HepG2 (cell line): ENCODE measurements around the gene TRIM10. TPM values are rescaled to one million over a fixed set of nuclear protein-coding genes. Genes with fewer than 3 reads are reported as not detected.
A peak's percentile ranks its signal among the peaks of the same experiment; 100 is the strongest.

Experiments used
- AHDC1 ChIP-seq: sonication (generic); formaldehyde crosslinking; IDR thresholded peaks from 2 replicates; pipeline ENCODE4 v1.5.1; 2020; ENCODE audit warnings: mild to moderate bottlenecking, missing genetic modification reagents, borderline replicate concordance
- ARID5B ChIP-seq: IDR thresholded peaks from 2 replicates; pipeline ENCODE4 v1.4.0; 2020; ENCODE audit warnings: mild to moderate bottlenecking, missing genetic modification reagents
- HDAC1 ChIP-seq: sonication (generic); formaldehyde crosslinking; IDR thresholded peaks from 2 replicates; pipeline ENCODE4 v1.5.1; 2020; ENCODE audit warnings: mild to moderate bottlenecking, missing genetic modification reagents
- HNF4A ChIP-seq: sonication (generic); formaldehyde crosslinking; IDR thresholded peaks from 2 replicates; pipeline ENCODE4 v1.4.0; 2020; ENCODE audit warnings: missing genetic modification reagents
- MIER3 ChIP-seq: IDR thresholded peaks from 2 replicates; pipeline ENCODE4 v1.6.1; 2016; ENCODE audit warnings: missing compliant biosample characterization, borderline replicate concordance
- NCOR1 ChIP-seq: fragments of 200-600 bp; sonication (generic); IDR thresholded peaks from 2 replicates; pipeline ENCODE4 v1.7.0; 2017; ENCODE audit warnings: antibody characterized with exemption, low read length, borderline replicate concordance
- PCBP2 ChIP-seq: fragments of 200-400 bp; formaldehyde crosslinking; optimal IDR thresholded peaks from 2 replicates; pipeline ENCODE3; 2018; ENCODE audit warnings: low read length, low read depth; ENCODE audit not compliant: poor library complexity, severe bottlenecking
- POGZ ChIP-seq: sonication (generic); formaldehyde crosslinking; IDR thresholded peaks from 2 replicates; pipeline ENCODE4 v1.4.0; 2020; ENCODE audit warnings: mild to moderate bottlenecking, missing genetic modification reagents
- TCF7L2 ChIP-seq: IDR thresholded peaks from 2 replicates; pipeline ENCODE4 v1.6.1; 2011; ENCODE audit warnings: mild to moderate bottlenecking, low read depth, low read length, moderate library complexity
- ZBTB25 ChIP-seq: IDR thresholded peaks from 2 replicates; pipeline ENCODE4 v1.6.1; 2018; ENCODE audit warnings: missing genetic modification reagents
- ZFP41 ChIP-seq: sonication (generic); formaldehyde crosslinking; IDR thresholded peaks from 2 replicates; pipeline ENCODE4 v1.4.0; 2020; ENCODE audit warnings: mild to moderate bottlenecking, missing genetic modification reagents, borderline replicate concordance
- ZNF12 ChIP-seq: sonication (generic); formaldehyde crosslinking; IDR thresholded peaks from 2 replicates; pipeline ENCODE4 v1.5.0; 2020; ENCODE audit warnings: missing genetic modification reagents
- ZNF451 ChIP-seq: sonication (generic); formaldehyde crosslinking; IDR thresholded peaks from 2 replicates; pipeline ENCODE4 v1.5.0; 2020; ENCODE audit warnings: mild to moderate bottlenecking, missing genetic modification reagents
- ZNF557 ChIP-seq: sonication (generic); formaldehyde crosslinking; IDR thresholded peaks from 2 replicates; pipeline ENCODE4 v1.4.0; 2020; ENCODE audit warnings: missing genetic modification reagents
- ZNF746 ChIP-seq: sonication (generic); formaldehyde crosslinking; IDR thresholded peaks from 2 replicates; pipeline ENCODE4 v1.8.0; 2022; ENCODE audit warnings: mild to moderate bottlenecking, missing genetic modification reagents
- ZNF75D ChIP-seq: sonication (generic); formaldehyde crosslinking; IDR thresholded peaks from 2 replicates; pipeline ENCODE4 v1.8.1; 2023; ENCODE audit warnings: missing genetic modification reagents, mild to moderate bottlenecking, borderline replicate concordance
- ZNF816 ChIP-seq: sonication (generic); formaldehyde crosslinking; IDR thresholded peaks from 2 replicates; pipeline ENCODE4 v1.8.0; 2022; ENCODE audit warnings: missing genetic modification reagents, mild to moderate bottlenecking, borderline replicate concordance
- ZNF850 ChIP-seq: sonication (generic); formaldehyde crosslinking; conservative IDR thresholded peaks from 2 replicates; pipeline ENCODE4 v1.9.0; 2021; ENCODE audit warnings: mild to moderate bottlenecking, missing genetic modification reagents
- ZNF883 ChIP-seq: sonication (generic); formaldehyde crosslinking; IDR thresholded peaks from 2 replicates; pipeline ENCODE4 v1.5.1; 2020; ENCODE audit warnings: mild to moderate bottlenecking, missing genetic modification reagents; ENCODE audit errors: not compliant biosample characterization
- polyA plus RNA-seq, 8 experiments: library from polyadenylated mRNA; depleted of rRNA in 3 of 8; stranded (reverse) in 7 of 8; unstranded in 1 of 8; fragments of >200 nt; fragmentation: Illumina TruSeq in 4 of 8; extraction: Trizol in 4 of 8; gene quantifications; 2 replicates each; pipeline versions ENCODE4 v1.2.1 to v1.2.3, GENCODE V29; 2011 to 2016; ENCODE audit warnings: low read depth in 4 of 8, missing spikeins in 1 of 8, mixed read lengths in 1 of 8; ENCODE audit not compliant: insufficient read depth in 1 of 8
- total RNA-seq, 5 experiments: library from RNA; depleted of rRNA; stranded (reverse); fragments of >200 nt; fragmentation: Illumina TruSeq; extraction: Trizol; gene quantifications; 2 replicates each; pipeline ENCODE4 v1.2.3, GENCODE V29; 2016; ENCODE audit warnings: low read depth in 1 of 5

The TRIM10 gene
- total and polyA plus RNA-seq, 2 of the 13 experiments (the other 11 are each of a cell fraction or from before 2014, with no cell fraction given) = 4.1 to 6.8 TPM

- TF ChIP-seq POGZ (CRISPR knock-in tag) (peak; percentile 81), ZNF75D (CRISPR knock-in tag) (no peak), TCF7L2 (0 out of 2 replicates have a peak, but pooled peaks have one; percentile 43), ZFP41 (peak; percentile 55), ZNF883 (CRISPR knock-in tag) (peak; percentile 54), ZNF850 (CRISPR knock-in tag) (no peak), ARID5B (CRISPR knock-in tag) (peak; percentile 93), HDAC1 (CRISPR knock-in tag) (peak; percentile 86), HNF4A (CRISPR knock-in tag) (peak; percentile 96), ZNF816 (CRISPR knock-in tag) (peak; percentile 85; the same call in 1 of the 2 replicates), MIER3 (CRISPR knock-in tag) (peak; percentile 77; the same call in 1 of the 2 replicates), PCBP2 (no peak), AHDC1 (CRISPR knock-in tag) (peak; percentile 79; the same call in 1 of the 2 replicates), ZNF12 (CRISPR knock-in tag) (peak; percentile 40), ZBTB25 (peak; percentile 95), ZNF557 (CRISPR knock-in tag) (peak; percentile 27; the same call in 1 of the 2 replicates), ZNF746 (peak; percentile 88), NCOR1 (peak; percentile 96), ZNF451 (CRISPR knock-in tag) (0 out of 2 replicates have a peak, but pooled peaks have one; percentile 73)
Measured at GRCh38 chr6:30206799-30207618, 46.0 kb upstream of the TRIM10 start (continued).
